ENCODE results near the gene SYNGR4.

SYNGR4 gene

DNA sequence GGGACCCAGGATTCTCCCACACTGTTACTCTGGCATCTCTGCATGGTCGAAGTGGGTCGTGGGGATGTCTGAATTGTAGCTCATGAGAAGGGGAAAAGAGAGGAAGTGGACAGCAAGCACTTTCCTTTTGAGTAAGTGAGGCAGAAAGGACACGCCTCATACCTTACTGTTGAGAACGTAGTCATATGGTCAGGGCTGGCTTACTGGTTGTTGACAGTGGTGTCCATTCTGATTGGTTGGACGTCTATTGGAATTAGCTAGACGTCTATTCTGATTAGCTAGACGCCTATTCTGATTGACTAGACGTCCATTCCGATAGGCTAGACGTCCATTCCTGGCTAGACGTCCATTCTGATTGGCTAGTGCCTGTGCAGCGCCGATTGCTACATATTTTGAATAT is 41.7 kb downstream of the SYNGR4 start:
- no peak overlapping the region for H3K4me3 ChIP-seq (ENCODE audit: low read length)
- TF ChIP-seq, protein P1, sequence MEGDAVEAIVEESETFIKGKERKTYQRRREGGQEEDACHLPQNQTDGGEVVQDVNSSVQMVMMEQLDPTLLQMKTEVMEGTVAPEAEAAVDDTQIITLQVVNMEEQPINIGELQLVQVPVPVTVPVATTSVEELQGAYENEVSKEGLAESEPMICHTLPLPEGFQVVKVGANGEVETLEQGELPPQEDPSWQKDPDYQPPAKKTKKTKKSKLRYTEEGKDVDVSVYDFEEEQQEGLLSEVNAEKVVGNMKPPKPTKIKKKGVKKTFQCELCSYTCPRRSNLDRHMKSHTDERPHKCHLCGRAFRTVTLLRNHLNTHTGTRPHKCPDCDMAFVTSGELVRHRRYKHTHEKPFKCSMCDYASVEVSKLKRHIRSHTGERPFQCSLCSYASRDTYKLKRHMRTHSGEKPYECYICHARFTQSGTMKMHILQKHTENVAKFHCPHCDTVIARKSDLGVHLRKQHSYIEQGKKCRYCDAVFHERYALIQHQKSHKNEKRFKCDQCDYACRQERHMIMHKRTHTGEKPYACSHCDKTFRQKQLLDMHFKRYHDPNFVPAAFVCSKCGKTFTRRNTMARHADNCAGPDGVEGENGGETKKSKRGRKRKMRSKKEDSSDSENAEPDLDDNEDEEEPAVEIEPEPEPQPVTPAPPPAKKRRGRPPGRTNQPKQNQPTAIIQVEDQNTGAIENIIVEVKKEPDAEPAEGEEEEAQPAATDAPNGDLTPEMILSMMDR (conservative IDR thresholded peaks at IDR 0.05; ENCODE audit: low read length): no peak
- DNase-seq (ENCODE audit: low read depth): no peak

DNA sequence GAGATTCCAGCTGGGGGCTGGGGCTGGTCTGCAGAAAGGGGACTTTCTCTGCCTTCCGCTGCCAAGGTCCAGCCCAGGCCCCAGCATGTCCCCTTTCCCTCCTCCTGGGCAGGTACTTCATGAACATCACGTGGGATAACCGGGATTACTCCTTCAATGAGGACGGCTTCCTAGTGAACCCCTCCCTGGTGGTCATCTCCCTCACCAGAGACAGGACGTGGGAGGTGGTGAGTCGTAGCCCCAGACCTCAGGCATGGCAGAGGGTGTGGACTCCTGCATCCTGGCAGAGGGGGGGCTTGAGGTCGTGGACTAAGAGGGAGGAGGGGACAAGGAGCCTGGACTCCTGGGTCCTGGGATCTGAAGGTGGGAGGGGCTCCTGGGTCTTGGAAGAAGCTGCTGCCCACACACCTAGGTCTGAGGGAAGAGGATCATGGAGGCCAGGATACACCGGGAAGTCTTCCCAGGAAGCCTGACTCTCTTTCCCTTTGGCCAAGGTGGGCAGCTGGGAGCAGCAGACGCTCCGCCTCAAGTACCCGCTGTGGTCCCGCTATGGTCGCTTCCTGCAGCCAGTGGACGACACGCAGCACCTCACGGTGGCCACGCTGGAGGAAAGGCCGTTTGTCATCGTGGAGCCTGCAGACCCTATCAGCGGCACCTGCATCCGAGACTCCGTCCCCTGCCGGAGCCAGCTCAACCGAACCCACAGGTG is 49.9 kb downstream of the SYNGR4 start:
- DNase-seq (ENCODE audit: low read depth): peak; percentile 54
- H3K4me3 ChIP-seq (ENCODE audit: low read length): no peak overlapping the region
- TF ChIP-seq, protein P1 (conservative IDR thresholded peaks at IDR 0.05; ENCODE audit: low read length): no peak

DNA sequence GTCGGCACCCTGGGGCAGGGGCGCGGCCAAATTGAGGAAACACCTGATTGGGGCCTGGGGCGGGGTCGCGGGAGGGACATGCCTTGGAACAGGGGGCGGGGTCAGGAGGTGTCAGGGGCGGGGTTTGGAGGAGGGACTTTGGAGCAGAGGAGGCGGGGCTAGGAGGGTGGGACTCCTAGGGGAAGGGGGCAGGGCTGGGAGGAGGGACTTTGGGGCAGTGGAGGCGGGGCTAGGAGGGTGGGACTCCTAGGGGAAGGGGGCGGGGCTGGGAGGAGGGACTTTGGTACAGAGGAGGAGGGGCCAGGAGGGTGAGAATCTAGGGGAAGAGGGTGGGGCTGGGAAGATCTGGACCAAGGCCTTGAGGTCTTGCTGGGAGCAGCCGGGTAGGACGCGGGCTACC is 51.2 kb downstream of the SYNGR4 start:
- peak; percentile 53 for DNase-seq (ENCODE audit: low read depth)
- TF ChIP-seq, protein P1 (conservative IDR thresholded peaks at IDR 0.05; ENCODE audit: low read length): no peak
- H3K4me3 ChIP-seq (ENCODE audit: low read length): no peak overlapping the region

DNA sequence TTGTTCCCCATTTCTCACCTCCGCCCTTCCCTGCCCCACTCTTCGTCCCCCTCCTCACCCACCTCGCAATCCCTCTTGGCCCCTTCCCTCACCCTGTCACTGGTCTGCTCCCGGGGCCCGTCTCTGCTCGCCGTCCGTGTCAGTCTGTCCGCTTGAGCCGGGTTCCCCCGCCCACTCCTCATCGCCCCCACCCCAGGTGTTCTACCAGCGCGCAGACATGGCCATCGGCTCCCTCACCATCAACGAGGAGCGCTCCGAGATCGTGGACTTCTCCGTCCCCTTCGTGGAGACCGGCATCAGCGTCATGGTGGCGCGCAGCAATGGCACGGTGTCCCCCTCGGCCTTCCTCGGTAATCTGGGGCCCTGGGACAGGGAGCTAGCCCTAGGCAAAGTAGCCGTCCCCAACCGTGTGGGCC is 51.6 kb downstream of the SYNGR4 start:
- no peak for DNase-seq (ENCODE audit: low read depth)
- H3K4me3 ChIP-seq (ENCODE audit: low read length): no peak overlapping the region
- TF ChIP-seq, protein P1 (conservative IDR thresholded peaks at IDR 0.05; ENCODE audit: low read length): no peak

DNA sequence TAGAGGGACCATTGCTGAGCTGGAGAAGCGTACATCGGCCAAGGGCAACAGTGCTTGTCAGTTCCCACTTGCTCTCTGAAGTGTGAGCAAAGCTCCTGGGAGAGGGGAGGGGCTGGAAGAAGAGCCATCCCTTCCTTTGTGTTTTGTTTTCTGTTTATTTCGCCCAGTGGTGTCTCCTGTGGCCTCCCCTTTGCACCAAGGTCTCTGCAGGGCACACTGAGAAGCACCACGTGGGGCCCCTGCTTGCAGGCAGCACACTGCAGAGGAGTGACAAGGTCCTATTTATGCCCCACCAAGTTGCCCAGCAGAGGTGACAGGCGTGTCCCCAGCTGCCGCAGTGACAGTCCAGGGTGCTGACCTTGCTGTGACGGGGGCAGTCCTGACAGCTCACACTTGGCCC is 53.3 kb downstream of the SYNGR4 start:
- no peak overlapping the region for H3K4me3 ChIP-seq (ENCODE audit: low read length)
- no peak for DNase-seq (ENCODE audit: low read depth)
- TF ChIP-seq, protein P1 (conservative IDR thresholded peaks at IDR 0.05; ENCODE audit: low read length): no peak

DNA sequence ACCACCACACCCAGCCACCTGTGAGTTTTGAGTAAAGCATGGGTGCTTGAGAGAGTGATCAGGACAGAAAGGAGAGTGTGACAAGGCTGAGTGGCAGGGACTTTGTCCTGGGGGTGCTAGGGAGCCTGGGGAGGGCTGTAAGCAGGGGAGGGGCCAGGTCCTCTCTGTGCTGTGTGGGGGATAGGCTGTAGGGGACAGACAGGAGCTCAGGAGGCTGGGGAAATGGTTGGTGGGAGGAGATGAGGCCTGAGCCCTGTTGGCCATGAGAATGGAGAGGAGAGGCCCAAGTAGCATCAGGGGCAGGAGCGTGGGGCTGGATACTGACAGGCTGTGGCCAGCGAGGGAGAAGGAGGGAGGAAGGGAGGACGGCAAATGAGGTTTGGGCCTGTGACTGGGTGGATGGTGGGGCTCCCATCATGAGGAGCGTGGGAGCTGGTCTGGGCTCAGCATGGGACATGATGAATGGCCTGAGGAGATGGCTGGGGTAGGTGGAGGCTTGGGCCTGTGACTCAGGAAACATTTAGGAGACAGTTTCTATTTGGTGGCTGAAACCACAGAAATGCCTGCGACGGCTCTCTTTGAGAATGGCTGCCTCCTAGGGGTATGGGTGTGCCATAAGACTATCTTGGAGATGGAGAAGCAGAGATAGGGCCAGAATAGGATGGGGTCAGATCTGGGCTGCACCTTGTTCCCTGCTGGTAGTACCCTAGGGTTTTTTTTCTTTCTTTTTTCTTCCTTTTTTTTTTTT is 54.3 kb downstream of the SYNGR4 start:
- peak; percentile 49 for DNase-seq (ENCODE audit: low read depth)
- TF ChIP-seq, protein P1 (conservative IDR thresholded peaks at IDR 0.05; ENCODE audit: low read length): peak; percentile 20
- H3K4me3 ChIP-seq (ENCODE audit: low read length): no peak overlapping the region

Measured in AG10803 (cell line).